ENCODE measurements around the gene EIF4A3.

Gene EIF4A3

GRCh38 chr17:80107231-80108021, 39.5 kb downstream of the EIF4A3 start:
- peaks cover 8% of the 10 kb centered on the region for H3K4me1 Mint-ChIP-seq (ENCODE audit: low read depth)
- DNase-seq: peak; percentile 24
- H3K27me3 Mint-ChIP-seq: no peaks in the 10 kb centered on the region
- no peak overlapping the region for H3K4me3 Mint-ChIP-seq
- H3K36me3 Mint-ChIP-seq (ENCODE audit: low read depth): peaks cover 8% of the 10 kb centered on the region
- H3K9me3 Mint-ChIP-seq: no peaks in the 10 kb centered on the region
- H3K27ac Mint-ChIP-seq: no peak overlapping the region

GRCh38 chr17:80106751-80107150, 40.2 kb downstream of the EIF4A3 start:
- DNase-seq: no peak
- H3K27ac Mint-ChIP-seq: no peak overlapping the region
- H3K4me3 Mint-ChIP-seq: no peak overlapping the region
- peaks cover 14% of the 10 kb centered on the region for H3K4me1 Mint-ChIP-seq (ENCODE audit: low read depth)
- H3K36me3 Mint-ChIP-seq (ENCODE audit: low read depth): peaks cover 12% of the 10 kb centered on the region
- no peaks in the 10 kb centered on the region for H3K9me3 Mint-ChIP-seq
- H3K27me3 Mint-ChIP-seq: no peaks in the 10 kb centered on the region

GRCh38 chr17:80106176-80106575, 40.8 kb downstream of the EIF4A3 start:
- H3K4me1 Mint-ChIP-seq (ENCODE audit: low read depth): peaks cover 14% of the 10 kb centered on the region
- H3K27ac Mint-ChIP-seq: no peak overlapping the region
- H3K9me3 Mint-ChIP-seq: no peaks in the 10 kb centered on the region
- no peaks in the 10 kb centered on the region for H3K27me3 Mint-ChIP-seq
- H3K36me3 Mint-ChIP-seq (ENCODE audit: low read depth): peaks cover 15% of the 10 kb centered on the region
- H3K4me3 Mint-ChIP-seq: no peak overlapping the region
- no peak for DNase-seq

DNA sequence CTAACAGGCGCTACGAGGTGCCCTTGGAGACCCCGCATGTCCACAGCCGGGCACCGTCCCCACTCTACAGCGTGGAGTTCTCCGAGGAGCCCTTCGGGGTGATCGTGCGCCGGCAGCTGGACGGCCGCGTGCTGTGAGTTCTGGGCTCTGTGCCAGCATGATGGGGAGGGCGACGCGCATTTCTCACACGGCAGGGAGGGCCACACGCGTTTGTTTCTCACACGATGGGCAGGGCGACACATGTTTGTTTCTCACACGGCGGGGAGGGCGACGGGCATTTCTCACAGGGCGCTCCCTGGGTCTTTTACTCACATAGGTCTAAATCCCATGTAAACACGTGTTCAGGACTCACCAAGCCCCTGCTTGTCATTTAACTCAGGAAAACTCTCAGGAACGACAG, 41.2 kb downstream of the EIF4A3 start:
- no peak overlapping the region for H3K27ac Mint-ChIP-seq
- no peaks in the 10 kb centered on the region for H3K9me3 Mint-ChIP-seq
- no peak for DNase-seq
- H3K4me3 Mint-ChIP-seq: no peak overlapping the region
- H3K27me3 Mint-ChIP-seq: no peaks in the 10 kb centered on the region
- H3K36me3 Mint-ChIP-seq (ENCODE audit: low read depth): peaks cover 15% of the 10 kb centered on the region
- peaks cover 17% of the 10 kb centered on the region for H3K4me1 Mint-ChIP-seq (ENCODE audit: low read depth)

DNA sequence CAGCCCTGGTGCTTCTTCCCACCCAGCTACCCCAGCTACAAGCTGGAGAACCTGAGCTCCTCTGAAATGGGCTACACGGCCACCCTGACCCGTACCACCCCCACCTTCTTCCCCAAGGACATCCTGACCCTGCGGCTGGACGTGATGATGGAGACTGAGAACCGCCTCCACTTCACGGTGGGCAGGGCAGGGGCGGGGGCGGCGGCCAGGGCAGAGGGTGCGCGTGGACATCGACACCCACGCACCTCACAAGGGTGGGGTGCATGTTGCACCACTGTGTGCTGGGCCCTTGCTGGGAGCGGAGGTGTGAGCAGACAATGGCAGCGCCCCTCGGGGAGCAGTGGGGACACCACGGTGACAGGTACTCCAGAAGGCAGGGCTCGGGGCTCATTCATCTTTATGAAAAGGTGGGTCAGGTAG, 42.0 kb downstream of the EIF4A3 start:
- DNase-seq: no peak
- no peak overlapping the region for H3K27ac Mint-ChIP-seq
- H3K9me3 Mint-ChIP-seq: no peaks in the 10 kb centered on the region

DNA sequence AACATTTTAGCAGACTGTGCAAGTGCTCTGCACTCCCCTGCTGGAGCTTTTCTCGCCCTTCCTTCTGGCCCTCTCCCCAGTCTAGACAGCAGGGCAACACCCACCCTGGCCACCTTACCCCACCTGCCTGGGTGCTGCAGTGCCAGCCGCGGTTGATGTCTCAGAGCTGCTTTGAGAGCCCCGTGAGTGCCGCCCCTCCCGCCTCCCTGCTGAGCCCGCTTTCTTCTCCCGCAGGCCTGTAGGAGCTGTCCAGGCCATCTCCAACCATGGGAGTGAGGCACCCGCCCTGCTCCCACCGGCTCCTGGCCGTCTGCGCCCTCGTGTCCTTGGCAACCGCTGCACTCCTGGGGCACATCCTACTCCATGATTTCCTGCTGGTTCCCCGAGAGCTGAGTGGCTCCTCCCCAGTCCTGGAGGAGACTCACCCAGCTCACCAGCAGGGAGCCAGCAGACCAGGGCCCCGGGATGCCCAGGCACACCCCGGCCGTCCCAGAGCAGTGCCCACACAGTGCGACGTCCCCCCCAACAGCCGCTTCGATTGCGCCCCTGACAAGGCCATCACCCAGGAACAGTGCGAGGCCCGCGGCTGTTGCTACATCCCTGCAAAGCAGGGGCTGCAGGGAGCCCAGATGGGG, 42.5 kb downstream of the EIF4A3 start:
- peaks cover 30% of the 10 kb centered on the region for H3K4me1 Mint-ChIP-seq (ENCODE audit: low read depth)
- no peak for DNase-seq
- H3K36me3 Mint-ChIP-seq (ENCODE audit: low read depth): peaks cover 15% of the 10 kb centered on the region
- no peak overlapping the region for H3K4me3 Mint-ChIP-seq
- H3K9me3 Mint-ChIP-seq: no peaks in the 10 kb centered on the region
- H3K27ac Mint-ChIP-seq: no peak overlapping the region
- H3K27me3 Mint-ChIP-seq: no peaks in the 10 kb centered on the region

More for the DNA sequence above, 42.0 kb downstream of the EIF4A3 start:
- Mint-ChIP-seq H3K4me1 (ENCODE audit: low read depth) (peaks cover 25% of the 10 kb centered on the region), H3K36me3 (ENCODE audit: low read depth) (peaks cover 15% of the 10 kb centered on the region), H3K4me3 (no peak overlapping the region), H3K27me3 (no peaks in the 10 kb centered on the region)

DNA sequence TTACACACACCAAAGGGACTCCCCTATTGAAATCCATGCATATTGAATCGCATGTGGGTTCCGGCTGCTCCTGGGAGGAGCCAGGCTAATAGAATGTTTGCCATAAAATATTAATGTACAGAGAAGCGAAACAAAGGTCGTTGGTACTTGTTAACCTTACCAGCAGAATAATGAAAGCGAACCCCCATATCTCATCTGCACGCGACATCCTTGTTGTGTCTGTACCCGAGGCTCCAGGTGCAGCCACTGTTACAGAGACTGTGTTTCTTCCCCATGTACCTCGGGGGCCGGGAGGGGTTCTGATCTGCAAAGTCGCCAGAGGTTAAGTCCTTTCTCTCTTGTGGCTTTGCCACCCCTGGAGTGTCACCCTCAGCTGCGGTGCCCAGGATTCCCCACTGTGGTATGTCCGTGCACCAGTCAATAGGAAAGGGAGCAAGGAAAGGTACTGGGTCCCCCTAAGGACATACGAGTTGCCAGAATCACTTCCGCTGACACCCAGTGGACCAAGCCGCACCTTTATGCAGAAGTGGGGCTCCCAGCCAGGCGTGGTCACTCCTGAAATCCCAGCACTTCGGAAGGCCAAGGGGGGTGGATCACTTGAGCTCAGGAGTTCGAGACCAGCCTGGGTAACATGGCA, 43.4 kb downstream of the EIF4A3 start:
- no peak for DNase-seq
- Mint-ChIP-seq H3K4me1 (ENCODE audit: low read depth) (peaks cover 32% of the 10 kb centered on the region), H3K9me3 (no peaks in the 10 kb centered on the region), H3K4me3 (peak overlapping the region; percentile 91), H3K27ac (no peak overlapping the region), H3K27me3 (no peaks in the 10 kb centered on the region), H3K36me3 (ENCODE audit: low read depth) (peaks cover 15% of the 10 kb centered on the region)

DNA sequence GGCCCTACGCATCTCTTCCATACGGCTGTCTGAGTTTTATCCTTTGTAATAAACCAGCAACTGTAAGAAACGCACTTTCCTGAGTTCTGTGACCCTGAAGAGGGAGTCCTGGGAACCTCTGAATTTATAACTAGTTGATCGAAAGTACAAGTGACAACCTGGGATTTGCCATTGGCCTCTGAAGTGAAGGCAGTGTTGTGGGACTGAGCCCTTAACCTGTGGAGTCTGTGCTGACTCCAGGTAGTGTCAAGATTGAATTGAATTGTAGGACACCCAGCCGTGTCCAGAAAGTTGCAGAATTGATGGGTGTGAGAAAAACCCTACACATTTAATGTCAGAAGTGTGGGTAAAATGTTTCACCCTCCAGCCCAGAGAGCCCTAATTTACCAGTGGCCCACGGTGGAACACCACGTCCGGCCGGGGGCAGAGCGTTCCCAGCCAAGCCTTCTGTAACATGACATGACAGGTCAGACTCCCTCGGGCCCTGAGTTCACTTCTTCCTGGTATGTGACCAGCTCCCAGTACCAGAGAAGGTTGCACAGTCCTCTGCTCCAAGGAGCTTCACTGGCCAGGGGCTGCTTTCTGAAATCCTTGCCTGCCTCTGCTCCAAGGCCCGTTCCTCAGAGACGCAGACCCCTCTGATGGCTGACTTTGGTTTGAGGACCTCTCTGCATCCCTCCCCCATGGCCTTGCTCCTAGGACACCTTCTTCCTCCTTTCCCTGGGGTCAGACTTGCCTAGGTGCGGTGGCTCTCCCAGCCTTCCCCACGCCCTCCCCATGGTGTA, 44.1 kb downstream of the EIF4A3 start:
- Mint-ChIP-seq H3K4me1 (ENCODE audit: low read depth) (peaks cover 32% of the 10 kb centered on the region), H3K4me3 (peak overlapping the region; percentile 91), H3K36me3 (ENCODE audit: low read depth) (peaks cover 15% of the 10 kb centered on the region), H3K27me3 (no peaks in the 10 kb centered on the region), H3K27ac (peak overlapping the region; percentile 90), H3K9me3 (no peaks in the 10 kb centered on the region)
- DNase-seq: no peak

GRCh38 chr17:80101946-80102663, 44.8 kb downstream of the EIF4A3 start:
- DNase-seq: no peak
- H3K4me1 Mint-ChIP-seq (ENCODE audit: low read depth): peaks cover 32% of the 10 kb centered on the region
- peaks cover 15% of the 10 kb centered on the region for H3K36me3 Mint-ChIP-seq (ENCODE audit: low read depth)
- peak overlapping the region; percentile 90 for H3K27ac Mint-ChIP-seq
- H3K27me3 Mint-ChIP-seq: no peaks in the 10 kb centered on the region
- no peaks in the 10 kb centered on the region for H3K9me3 Mint-ChIP-seq
- H3K4me3 Mint-ChIP-seq: peak overlapping the region; percentile 91

GRCh38 chr17:80101011-80101945, 45.6 kb downstream of the EIF4A3 start, which contains the start of gene GAA:
TSS of gene GAA (plus strand) at chr17:80101581. CDS start at chr17:80104587, 3,006 bp downstream.
- Mint-ChIP-seq H3K27me3 (no peaks in the 10 kb centered on the region), H3K27ac (peak within 1 kb of the TSS; percentile 90), H3K4me3 (peak within 1 kb of the TSS; percentile 91), H3K4me1 (ENCODE audit: low read depth) (peaks cover 32% of the 10 kb centered on the region), H3K9me3 (no peaks in the 10 kb centered on the region), H3K36me3 (ENCODE audit: low read depth) (peaks cover 15% of the 10 kb centered on the region)
- peak; percentile 93 for DNase-seq

DNA sequence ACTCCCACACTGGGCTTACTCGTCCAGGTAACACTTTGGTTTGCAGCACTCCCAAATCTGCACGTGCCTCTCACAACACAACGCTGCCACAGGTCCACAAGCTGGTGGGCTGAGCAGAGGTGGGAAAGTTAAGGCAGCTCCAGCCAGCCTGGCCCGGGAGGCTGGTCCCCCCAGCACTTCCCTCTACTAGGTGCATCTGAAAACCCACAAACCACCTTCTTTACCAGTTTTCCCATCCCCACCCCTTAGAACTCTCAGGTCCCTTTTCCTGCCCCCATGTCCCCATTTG, 46.9 kb downstream of the EIF4A3 start:
- no peak for DNase-seq
- Mint-ChIP-seq H3K4me3 (peak overlapping the region; percentile 79), H3K27me3 (no peaks in the 10 kb centered on the region), H3K4me1 (ENCODE audit: low read depth) (peaks cover 32% of the 10 kb centered on the region), H3K27ac (peak overlapping the region; percentile 90), H3K9me3 (no peaks in the 10 kb centered on the region), H3K36me3 (ENCODE audit: low read depth) (peaks cover 7% of the 10 kb centered on the region)

DNA sequence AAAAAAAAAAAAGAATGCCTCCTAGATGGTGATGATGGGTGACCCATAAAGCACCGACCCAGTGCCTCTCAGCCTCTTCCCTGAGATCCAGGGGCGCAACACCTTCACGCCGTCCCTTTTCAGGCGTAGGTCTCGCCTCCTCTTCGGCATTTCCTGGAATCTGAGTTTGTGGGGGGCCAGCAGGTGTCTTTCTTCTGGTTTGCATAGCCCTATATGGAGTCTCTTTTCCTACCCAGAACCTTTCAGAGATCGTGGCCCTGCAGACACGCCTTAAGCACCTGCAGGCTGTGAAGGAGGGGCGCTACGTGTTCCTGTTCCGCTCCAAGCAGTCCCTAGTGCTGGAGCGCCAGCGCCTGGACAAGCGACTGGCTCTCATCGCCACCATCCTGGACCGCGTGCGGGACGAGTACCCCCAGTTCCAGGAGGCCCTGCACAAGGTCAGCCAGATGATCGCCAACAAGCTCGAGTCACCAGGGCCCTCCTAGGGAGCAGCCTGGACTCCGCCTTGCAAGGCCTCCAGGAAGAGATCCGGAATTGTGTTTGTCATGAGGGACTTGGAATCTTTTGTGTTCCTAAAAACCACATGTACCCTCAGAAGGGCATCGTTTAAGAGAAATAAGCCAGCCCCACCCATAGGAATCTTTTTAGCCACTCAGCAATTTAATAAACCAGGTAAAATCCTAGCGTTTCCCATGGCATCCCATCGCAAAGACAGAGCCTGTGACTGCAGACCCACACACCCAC, 47.5 kb downstream of the EIF4A3 start:
- Mint-ChIP-seq H3K27ac (no peak overlapping the region), H3K36me3 (ENCODE audit: low read depth) (peaks cover 7% of the 10 kb centered on the region), H3K27me3 (no peaks in the 10 kb centered on the region), H3K4me3 (no peak overlapping the region), H3K4me1 (ENCODE audit: low read depth) (peaks cover 32% of the 10 kb centered on the region), H3K9me3 (no peaks in the 10 kb centered on the region)
- no peak for DNase-seq

Measured in activated T-cell treated with anti-CD3 and anti-CD28 coated beads, Interleukin-2, amount 50 U/mL, for 24 hours (primary cell).